ENCODE results near the gene COQ8A.

Gene COQ8A
- 3.3 to 5.3 reads per million in 2 donors for total RNA-seq

DNA sequence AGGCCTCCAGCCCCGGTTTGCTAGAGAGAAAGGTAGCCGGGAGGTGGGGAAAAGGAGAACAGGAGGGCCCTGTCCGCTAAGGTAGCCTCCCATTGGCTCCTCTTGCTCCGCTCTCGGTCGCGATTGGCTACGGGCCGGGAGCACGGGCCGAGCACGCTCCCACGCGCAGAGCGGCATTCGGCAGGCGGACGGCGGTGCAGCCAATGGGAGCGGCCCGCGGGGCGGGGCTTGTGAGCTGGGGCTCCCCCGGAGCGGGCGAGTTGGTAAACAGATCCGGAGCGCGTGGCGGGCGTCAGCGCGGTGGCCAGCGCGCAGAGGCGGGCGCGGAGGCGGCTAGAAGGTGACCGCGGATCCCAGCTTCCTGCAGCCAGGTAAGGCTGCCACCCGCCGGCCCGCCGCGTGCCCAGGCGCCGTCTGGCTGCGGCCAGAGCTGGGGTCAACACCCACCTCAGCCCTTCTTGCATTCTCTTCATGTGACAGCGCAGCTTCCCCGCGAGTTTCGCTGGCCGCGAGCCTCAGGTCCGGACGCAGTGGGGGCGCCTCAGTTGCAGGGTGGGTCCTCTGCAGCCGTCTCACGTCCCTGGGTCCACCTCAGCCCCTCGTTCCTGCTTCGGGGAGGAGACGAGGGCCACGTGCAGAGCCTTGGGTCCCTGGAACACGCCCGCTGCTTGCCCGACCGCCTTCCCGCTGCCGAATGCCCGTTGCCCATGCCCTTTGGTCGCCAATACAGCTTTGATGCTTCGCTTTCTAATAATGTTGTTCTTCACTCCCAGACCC is at the start of gene COQ8A:
Gene COQ8A (plus strand): TSS at position 266 of the 777 bp plus-strand sequence. CDS start 21,092 bp downstream, outside the sequence.
- peak; percentile 99 for DNase-seq

DNA sequence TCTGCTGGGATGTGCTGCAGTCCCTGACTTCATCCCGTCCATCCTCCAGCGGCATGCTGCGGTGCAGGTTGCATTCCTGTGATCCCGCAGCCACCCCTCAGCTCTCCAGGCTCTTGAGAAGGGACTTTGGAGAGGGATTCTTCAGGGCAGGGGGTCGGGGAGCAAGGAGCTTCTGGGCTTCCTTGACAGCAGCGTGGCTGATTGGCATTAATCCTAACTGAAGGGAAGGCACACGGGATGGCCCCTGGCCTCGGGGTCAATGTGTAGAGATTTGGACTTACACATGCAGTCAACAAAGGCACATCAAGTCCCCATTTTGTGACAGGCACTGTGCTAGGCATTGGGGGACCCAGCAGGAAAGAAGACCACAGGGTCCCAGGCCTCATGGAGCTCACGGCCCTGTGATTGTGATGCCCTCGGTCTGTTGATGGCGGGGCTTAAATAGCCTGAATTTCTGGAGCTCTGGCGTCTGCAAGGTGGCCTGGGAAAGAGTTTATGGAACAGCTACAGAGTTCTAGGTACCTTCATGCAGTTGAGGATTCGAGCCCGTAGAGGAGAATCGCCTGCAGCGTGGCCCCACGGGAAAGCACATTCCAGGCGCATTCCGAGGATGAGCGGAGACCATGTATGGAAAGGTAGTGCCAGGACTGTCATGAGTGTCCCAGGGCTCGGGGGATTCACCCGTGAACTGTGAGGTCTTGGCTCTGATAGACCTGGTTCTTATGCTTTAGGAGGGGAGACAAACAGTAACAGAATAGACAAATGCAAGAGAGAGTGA is 49.6 kb upstream of the COQ8A start:
- no peak for DNase-seq

DNA sequence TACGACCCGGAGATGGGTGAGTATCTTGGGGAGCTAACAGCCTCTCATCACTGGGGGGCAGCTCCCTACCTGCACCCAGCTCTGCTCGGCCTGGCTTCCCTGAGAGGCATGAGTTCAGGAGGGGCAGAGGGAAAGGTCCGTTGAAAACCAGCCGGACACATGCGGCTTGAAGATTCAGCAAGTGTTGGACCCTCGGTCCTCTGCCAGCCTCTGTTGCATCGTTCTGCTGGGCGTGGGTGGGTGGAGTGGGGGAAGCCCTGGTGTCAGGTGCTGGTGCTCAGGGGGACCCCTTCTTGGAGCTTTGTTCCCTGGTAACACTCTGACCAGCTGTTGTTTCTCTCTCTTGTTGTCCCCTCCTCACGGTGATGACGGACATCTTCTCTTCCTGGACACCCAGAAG is 48.7 kb upstream of the COQ8A start:
- DNase-seq, result no peak

DNA sequence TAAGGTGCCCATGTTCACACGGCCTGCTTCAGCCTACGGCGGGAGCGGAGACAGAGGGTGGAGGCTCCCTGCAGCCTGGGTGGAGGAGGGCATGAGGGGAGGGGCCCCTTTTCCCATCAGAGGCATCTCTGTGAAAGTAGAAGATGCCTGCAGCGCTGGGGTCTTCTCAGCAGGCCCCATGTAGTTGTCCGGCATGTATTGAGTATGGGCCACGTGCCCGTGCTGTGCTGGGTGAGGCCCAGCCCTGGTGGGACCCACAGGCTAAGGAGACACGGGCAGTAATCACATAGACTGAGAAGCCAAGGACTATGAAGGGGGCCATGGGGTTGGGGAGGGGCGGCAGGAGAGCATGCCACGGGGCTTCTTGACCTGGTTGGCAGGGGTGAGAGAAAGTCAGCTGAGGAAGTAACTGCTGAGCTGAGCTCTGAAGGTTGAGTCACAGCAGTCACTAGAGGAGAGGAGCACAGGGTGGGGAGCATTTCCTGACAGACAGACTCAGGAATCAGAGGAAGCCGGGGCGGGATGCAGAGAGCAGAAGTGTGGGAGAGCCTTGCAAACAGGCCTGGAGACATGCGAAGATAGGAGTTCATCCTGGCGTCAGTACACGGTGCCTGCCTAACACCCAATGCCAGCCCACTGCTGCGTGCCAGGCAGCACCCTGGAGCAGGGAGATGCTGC is 48.1 kb upstream of the COQ8A start:
- DNase-seq, result no peak

DNA sequence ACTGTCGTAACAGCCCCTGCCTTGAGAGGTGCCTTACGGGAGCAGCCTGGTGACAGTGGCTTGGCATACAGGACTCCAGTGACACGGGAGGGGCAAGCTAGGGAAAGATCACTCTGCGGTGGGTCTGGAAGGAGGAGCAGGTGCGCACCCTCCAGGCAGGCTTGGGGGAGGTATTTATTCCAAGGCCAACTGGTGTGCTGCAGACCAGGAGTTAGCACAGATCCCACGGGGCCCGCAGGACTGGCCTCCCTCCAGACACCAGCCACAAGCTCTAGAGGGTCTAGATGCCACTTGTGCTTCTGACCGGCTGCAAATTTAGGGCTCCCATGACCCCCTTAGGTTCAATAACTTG is 47.6 kb upstream of the COQ8A start:
- DNase-seq, result no peak

DNA sequence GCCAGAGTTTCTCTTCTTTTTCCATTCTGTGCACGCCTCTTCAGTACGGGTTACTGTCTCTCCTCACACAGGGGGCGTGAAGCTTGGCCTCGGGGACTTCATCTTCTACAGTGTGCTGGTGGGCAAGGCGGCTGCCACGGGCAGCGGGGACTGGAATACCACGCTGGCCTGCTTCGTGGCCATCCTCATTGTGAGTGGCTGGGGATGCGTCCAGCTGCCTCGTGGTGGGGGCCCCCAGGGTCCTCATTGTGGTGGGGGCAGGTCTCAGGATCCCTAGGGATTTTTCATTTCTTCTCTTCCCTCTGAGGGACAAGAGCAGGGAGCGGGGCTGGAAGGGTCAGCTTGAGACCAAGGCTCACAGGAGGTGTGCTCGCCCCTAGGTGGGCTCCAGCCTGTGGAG is 46.2 kb upstream of the COQ8A start:
- DNase-seq, result no peak

DNA sequence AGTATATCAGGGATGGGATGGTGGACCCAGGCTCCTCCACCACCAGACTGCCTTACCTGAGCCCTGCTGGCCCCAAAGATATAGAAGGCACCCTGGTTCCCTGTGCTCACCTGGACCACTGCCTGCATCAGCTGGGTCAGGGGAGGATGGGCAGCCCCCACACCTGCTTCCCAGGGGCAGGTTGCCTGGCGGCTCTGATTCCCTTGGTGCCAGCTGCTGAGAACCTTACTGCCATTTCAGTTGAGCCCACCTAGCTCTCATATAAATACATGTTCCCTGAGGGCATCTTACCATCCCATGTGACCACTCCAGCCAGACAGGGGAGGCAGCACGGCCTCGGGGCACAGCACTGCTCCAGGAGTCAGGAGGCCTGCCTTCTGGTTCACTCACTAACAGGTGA is 45.3 kb upstream of the COQ8A start:
- DNase-seq, result no peak

DNA sequence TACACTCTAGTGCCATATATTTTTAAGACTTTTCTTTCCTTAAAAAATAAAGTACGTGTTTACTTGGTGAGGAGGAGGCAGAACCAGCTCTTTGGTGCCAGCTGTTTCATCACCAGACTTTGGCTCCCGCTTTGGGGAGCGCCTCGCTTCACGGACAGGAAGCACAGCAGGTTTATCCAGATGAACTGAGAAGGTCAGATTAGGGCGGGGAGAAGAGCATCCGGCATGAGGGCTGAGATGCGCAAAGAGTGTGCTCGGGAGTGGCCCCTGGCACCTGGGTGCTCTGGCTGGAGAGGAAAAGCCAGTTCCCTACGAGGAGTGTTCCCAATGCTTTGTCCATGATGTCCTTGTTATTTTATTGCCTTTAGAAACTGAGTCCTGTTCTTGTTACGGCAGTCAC is 44.5 kb upstream of the COQ8A start:
- no peak for DNase-seq

DNA sequence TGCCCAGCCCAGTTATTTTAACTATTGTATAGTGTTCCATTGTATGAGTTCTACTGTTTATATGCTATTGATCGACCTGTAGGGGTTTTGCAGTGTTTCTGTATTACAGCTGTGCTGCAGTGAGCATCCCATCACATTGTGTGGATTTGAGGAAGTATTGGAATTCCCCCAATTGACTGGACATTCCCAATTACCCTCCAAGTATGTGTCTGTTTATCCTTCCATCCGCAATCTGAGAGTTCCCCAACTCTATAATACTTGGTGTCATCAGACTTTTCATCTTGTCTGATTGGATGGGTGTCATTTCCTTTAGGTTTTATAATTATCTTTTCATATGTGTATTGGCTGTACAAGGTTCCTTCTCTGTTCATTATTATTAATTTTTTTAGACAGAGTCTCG is 41.8 kb upstream of the COQ8A start:
- DNase-seq, result no peak

DNA sequence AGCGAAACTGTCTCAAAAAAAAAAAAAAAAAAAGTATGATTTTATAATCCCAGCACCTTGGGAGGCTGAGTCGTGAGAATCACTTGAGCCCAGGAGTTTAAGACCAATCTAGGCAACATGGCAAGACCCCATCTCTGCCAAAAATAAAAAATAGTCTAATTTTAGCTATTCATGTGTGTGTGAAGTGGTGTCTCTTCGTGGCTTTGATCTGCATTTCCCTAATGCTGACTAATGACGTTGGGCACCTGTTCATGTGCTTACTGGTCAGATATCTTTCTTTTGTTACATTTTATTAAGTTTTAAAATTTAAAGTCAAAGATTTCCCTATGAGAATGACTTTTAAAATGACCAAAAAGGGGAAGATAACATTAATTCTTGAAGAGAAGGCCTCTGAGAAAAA is 38.7 kb upstream of the COQ8A start:
- no peak for DNase-seq

DNA sequence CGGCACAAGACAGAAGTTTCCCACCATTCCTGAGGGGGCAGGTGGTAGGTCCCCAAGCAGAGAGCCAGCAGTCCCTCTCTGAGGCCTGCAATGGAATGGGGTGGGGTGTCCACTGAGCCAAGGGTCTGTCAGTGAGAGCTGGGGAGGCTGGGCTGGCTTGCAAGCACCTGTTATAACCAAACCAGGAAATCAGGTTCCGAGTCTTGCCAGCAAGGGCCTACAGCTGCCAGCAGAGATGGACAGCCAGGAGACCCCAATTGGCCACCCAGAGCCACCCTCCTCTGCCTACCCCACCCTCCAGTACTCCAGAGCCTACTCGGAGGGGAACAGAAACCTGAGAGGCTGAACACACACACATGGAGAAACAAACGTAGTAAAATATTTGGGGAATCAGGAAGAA is 37.5 kb upstream of the COQ8A start:
- DNase-seq, result no peak

DNA sequence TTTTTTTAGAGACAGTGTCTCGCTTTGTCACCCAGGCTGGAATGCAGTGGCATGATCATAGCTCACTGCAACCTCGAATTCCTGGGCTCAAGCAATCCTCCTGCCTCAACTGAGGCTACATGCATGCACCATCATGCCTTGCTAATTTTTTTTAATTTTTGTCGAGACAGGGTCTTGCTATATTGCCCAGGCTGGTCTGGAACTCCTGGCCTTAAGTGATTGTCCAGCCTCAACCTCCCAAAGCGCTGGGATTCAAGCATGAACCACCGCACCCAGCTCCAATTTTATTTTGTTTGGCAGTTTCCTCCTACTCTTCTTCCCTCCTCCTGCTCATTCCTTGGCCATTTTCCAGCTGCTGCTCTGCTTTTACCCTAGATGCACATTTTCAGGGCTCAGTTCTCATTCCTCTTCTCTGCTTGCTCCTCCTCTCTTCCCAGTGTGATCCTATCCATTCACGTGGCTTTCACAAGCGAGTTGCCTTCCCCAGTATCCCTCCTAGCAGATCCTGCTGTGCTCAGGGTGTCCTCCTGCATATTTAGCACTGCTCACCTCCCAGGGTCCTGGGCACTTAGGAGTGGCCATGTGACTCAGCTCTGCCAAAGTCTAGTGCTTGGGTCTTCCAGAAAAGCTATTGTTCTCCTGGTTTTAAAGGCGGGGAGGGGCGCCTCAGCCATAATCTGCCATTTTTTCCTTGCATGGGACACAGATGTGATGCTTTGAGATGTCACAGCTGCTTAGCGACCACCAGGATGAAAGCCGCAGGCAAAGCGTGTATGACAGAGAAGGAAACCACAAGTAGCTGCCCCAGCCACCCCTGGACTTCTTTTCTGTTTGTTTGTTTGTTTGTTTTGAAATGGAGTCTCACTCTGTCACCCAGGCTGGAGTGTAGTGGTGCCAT is 36.0 kb upstream of the COQ8A start:
- no peak for DNase-seq

DNA sequence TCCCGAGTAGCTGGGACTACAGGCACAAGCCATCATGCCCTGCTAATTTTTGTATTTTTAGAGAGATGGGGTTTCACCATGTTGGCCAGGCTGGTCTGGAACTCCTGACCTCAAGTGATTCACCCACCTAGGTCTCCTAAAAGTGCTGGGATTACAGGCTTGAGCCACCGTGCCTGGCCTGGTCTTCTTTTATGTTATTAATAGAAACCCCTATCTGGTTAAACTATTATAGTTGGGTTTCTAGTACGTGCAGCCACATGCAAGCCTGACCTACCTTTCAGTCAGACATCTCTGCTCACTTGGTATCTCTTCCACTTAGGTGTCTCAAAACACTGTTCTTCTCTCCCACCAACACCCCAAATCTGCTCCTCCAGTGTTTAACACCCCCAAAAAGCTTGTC is 35.3 kb upstream of the COQ8A start:
- no peak for DNase-seq

DNA sequence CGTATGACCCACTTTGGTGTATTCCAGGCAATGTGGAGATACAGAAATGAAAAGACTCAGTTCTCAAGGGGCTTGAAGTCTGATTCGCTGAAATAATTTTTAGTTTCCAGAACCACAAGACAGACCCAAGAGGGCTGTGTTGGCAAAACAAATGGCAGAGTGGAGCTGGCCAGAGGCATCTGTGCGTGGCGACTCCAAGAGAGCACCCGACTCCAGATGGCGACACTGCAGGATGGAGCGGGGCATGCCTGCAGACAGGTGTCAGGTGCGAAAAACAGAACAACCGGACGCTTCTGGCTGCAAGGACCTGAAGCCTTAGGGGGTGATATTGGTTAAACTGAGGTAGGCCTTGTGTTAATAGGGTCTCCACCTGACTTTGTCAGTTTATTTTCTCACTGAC is 31.7 kb upstream of the COQ8A start:
- DNase-seq, result no peak

DNA sequence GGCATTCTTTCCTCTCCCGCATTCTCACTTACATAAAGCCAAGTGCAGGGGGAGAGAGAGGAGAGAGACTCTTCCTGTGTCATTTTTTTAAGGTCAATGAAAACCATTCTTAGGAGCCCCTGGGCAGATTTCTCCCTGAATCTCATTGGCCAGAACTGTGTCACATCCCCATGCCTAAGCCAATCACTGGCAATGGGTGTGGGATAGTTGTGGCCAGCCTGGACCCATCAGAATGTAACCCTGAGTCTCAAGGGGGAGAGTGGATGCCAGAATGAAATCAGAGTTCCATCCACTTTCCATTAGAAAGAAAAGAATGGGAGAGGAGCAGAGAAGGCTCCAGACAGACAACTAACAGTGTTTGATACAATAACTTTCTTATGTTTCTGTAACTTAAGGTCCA is 31.2 kb upstream of the COQ8A start:
- DNase-seq, result no peak

DNA sequence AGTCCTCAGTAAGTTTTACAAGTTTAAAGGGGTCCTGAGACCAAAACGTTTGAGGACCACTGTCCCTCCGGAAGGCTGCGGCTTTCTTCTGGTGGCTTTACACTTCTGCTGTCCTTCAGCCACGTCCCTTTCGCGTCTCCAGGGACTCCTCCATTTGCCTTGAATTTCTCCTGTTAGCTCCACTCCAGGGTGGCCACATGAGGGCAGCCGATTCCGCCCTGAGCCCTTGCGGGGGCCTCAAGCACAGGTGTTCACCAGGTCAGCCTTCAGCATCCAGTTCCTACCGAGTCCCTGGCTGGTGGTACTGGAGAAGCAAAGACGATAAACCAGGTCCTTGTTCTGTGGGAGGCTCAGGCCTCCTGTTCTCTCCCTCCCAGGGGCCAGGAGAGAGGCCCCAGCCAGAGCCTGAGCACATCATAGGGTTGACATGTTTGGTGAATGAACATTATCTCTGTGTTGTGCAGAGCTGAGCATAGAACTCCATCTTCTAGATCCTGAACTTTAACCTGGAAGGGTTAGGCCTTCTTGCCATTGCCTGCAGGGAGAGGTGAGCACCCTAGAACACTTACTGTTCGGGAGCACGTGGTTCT is 27.4 kb upstream of the COQ8A start:
- DNase-seq, result no peak

DNA sequence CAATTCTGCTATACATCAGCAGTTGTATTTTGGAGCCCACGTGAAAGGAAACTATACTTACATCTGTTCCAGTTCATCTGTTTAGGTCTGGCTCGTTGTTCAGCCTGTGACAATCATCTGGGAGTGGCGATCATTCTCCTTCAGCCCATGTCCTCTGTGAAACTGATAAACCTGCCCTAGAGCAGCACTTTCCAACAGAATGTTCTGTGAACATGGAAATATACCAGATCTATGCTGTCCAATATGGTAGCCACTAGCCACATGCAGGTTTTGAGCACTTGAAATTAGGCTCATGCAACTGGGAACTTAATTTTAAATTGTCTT is 24.5 kb upstream of the COQ8A start:
- DNase-seq, result no peak

DNA sequence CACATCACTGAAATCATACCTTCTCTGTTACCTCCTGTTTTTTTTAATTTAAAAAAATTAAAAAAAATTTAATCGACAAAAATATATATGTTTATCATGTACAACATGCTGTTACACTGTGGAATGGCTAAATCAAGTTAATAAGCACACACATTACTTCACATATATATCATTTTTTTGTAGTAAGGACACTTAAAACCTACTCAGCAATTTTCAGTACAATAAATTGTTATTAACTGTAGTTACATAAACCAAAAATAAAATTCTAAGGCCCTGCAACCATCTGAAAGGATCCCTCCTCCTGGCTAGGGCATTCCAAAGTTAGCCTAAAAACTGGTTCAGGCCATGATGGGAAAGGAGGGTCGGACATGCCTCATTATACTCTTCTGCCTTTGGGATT is 23.6 kb upstream of the COQ8A start:
- no peak for DNase-seq

DNA sequence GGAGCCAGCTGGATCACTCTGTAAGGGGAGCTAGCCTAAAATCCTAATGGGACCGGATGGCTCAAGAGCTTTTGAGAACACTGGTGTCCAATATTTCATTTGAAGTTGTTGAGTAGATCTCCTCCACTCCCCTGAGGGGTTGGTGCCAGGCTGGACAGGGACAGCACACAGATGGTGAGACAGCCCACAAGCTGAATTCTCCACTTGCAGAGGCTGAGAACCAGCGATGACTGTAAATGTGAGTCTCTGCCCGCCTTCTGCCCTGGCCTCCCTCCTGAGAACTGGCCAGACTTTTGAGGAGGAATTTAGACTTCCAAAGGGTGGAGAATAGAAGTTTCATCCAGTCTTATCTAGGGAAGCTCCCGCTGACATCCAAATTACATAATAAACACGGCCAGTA is 20.5 kb upstream of the COQ8A start:
- DNase-seq, result no peak

DNA sequence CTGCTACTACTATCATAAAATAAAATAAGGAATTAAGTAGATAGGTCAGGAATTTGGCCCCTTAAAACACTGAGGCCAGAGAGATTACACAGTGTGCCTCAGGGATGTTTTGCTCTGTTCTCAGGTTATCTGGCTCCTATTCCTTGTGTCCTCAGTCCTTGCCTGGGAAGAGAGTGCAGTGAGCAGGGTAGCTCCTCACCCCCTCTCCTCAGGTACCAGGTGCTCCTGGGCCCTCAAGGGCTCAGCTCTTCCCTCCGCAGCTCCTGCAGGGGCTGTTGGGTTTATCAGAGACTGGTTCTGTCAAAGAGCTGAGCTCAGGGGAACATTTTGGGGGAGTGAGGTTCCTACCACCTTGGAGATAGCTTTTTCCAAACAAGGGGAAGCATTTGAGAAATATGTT is 20.1 kb upstream of the COQ8A start:
- DNase-seq, result no peak

DNA sequence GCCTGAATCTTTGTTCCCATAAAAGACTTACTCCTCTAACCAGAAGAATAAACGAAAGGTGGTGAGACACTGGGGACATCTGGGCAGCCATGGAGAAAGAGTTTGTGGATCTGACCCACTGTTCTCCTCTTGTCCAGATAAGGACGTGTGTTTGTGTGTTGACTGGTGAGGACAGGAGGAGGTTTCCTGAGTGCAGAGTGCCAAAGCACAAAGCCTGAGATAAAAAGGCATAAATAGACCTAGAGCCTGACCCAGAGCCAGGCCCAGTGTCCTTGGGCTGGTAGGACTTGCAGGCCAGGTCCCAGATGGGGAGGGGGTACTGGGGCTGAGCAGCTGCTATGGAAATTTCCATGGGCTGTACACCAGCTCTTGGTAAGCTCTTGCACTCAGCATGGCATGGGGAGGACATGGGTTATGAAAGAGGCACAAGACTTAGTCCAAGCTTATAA is 19.6 kb upstream of the COQ8A start:
- DNase-seq, result no peak

DNA sequence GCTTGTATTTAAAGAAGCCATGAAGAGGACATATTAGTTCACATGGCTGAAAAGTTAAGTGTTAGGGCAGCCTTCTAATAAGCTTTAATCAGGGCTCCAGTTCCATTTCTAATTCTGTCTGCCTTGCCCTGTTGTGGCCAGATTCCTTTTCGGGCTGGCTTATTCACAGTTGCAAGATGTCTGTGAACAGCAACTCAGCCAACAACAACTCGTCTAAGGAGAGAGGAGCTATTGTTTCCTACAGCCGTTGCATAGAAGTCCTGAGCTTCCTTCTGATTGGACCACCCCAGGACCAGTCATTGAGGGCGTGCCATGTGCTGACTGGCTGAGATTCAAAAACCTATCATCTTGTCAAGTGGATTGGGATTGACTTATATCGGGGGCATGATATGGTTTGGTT is 18.6 kb upstream of the COQ8A start:
- no peak for DNase-seq

Measured in activated gamma-delta T cell (primary cell).